Astrocyte (in vitro differentiated cells and primary cell): ENCODE data around the gene CKLF. TPM values are rescaled to one million over a fixed set of nuclear protein-coding genes. Genes with fewer than 3 reads are reported as not detected.
A peak's percentile ranks its signal among the peaks of the same experiment; 100 is the strongest.

Experiments used
- DNase-seq: peaks from one replicate; pipeline ENCODE4 v3.0.0-alpha.2; 2010; ENCODE audit warnings: low read depth
- FAIRE-seq: peaks from 2 replicates; lab custom pipeline; 2011; peaks lifted over from hg19 to GRCh38; lab: Jason Lieb, UNC
- H2AFZ ChIP-seq: 2 replicates; pipeline ENCODE4 v1.6.0; 2012; ENCODE audit warnings: low read depth, low read length, inconsistent platforms
- H3K27ac ChIP-seq: 2 replicates; pipeline ENCODE4 v1.5.1; 2011; ENCODE audit warnings: low read depth, low read length, inconsistent platforms
- H3K27me3 ChIP-seq: 2 replicates; pipeline ENCODE4 v1.6.0; 2011; ENCODE audit warnings: low read length, inconsistent platforms; ENCODE audit not compliant: insufficient read depth
- H3K36me3 ChIP-seq: 2 replicates; pipeline ENCODE4 v1.5.1; 2011; ENCODE audit warnings: low read length, inconsistent platforms; ENCODE audit not compliant: insufficient read depth
- H3K4me1 ChIP-seq: 2 replicates; pipeline ENCODE4 v1.5.1; 2011; ENCODE audit warnings: low read length, inconsistent platforms; ENCODE audit not compliant: insufficient read depth
- H3K4me2 ChIP-seq: 2 replicates; pipeline ENCODE4 v1.6.0; 2012; ENCODE audit warnings: low read length, inconsistent platforms
- H3K4me3 ChIP-seq: 2 replicates; pipeline ENCODE4 v1.5.1; 2011; ENCODE audit warnings: low read depth, mild to moderate bottlenecking, low read length, inconsistent platforms; ENCODE audit not compliant: insufficient read depth
- H3K79me2 ChIP-seq: 2 replicates; pipeline ENCODE4 v1.6.0; 2012; ENCODE audit warnings: mild to moderate bottlenecking, low read length, inconsistent platforms; ENCODE audit not compliant: insufficient read depth
- H3K9ac ChIP-seq: 2 replicates; pipeline ENCODE4 v1.6.0; 2012; ENCODE audit warnings: mild to moderate bottlenecking, low read length, inconsistent platforms
- H3K9me3 ChIP-seq: 2 replicates; pipeline ENCODE4 v1.5.1; 2012; ENCODE audit warnings: low read depth, mild to moderate bottlenecking, low read length, inconsistent platforms; ENCODE audit not compliant: insufficient read depth
- H4K20me1 ChIP-seq: 2 replicates; pipeline ENCODE4 v1.6.0; 2012; ENCODE audit warnings: low read length, inconsistent platforms; ENCODE audit not compliant: insufficient read depth
- H3K27ac Mint-ChIP-seq: one replicate; pipeline ENCODE4 v1.8.0; 2021; ENCODE audit warnings: mild to moderate bottlenecking, mixed read lengths; ENCODE audit not compliant: unreplicated experiment
- H3K27me3 Mint-ChIP-seq: one replicate; pipeline ENCODE4 v1.8.0; 2021; ENCODE audit warnings: low read depth, mixed read lengths; ENCODE audit not compliant: unreplicated experiment
- H3K36me3 Mint-ChIP-seq: one replicate; pipeline ENCODE4 v1.8.0; 2021; ENCODE audit warnings: low read depth, mixed read lengths; ENCODE audit not compliant: unreplicated experiment
- H3K4me1 Mint-ChIP-seq: one replicate; pipeline ENCODE4 v1.8.0; 2021; ENCODE audit warnings: low read depth, mixed read lengths; ENCODE audit not compliant: unreplicated experiment
- H3K4me3 Mint-ChIP-seq: one replicate; pipeline ENCODE4 v1.8.0; 2021; ENCODE audit warnings: mild to moderate bottlenecking, moderate library complexity, mixed read lengths; ENCODE audit not compliant: unreplicated experiment
- H3K9me3 Mint-ChIP-seq: one replicate; pipeline ENCODE4 v1.8.0; 2021; ENCODE audit warnings: mild to moderate bottlenecking, mixed read lengths; ENCODE audit not compliant: unreplicated experiment
- EZH2 ChIP-seq: IDR thresholded peaks from 2 replicates; pipeline ENCODE4 v1.6.1; 2012; ENCODE audit warnings: mild to moderate bottlenecking, low read length, inconsistent platforms; ENCODE audit not compliant: insufficient read depth
- total RNA-seq: library from RNA; stranded (reverse); gene quantifications from 2 replicates; pipeline ENCODE4 v1.2.1, GENCODE V29; 2021
- TF ChIP-seq, protein P1 (sequence below): IDR thresholded peaks from 2 replicates; pipeline ENCODE4 v1.5.1; 2011; ENCODE audit warnings: low read depth, mild to moderate bottlenecking, inconsistent platforms, low read length, moderate library complexity; ENCODE audit not compliant: insufficient read depth

Gene CKLF
- total RNA-seq, 1 donor from 2014 or later, result 24.5 TPM

DNA sequence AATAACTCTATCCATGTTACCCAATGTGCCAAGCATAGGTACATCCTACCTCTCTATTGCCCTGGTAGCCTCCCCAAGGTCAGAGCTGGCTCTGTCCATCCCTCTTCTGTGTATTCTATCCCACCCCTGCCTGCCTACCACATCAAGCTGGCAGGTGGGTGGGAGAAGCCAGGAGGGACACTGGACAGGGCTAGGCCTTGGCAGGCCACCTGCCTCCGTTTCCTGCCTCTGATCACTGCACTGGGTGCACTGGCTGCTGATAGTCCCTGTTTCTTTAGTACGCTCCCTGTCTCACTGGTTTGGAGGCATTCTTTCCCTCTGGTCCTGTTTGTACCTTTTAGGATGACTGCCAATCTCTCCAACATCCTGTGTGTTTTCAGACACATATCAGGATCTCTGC is 15.1 kb upstream of the CKLF start:
- TF ChIP-seq, protein P1, sequence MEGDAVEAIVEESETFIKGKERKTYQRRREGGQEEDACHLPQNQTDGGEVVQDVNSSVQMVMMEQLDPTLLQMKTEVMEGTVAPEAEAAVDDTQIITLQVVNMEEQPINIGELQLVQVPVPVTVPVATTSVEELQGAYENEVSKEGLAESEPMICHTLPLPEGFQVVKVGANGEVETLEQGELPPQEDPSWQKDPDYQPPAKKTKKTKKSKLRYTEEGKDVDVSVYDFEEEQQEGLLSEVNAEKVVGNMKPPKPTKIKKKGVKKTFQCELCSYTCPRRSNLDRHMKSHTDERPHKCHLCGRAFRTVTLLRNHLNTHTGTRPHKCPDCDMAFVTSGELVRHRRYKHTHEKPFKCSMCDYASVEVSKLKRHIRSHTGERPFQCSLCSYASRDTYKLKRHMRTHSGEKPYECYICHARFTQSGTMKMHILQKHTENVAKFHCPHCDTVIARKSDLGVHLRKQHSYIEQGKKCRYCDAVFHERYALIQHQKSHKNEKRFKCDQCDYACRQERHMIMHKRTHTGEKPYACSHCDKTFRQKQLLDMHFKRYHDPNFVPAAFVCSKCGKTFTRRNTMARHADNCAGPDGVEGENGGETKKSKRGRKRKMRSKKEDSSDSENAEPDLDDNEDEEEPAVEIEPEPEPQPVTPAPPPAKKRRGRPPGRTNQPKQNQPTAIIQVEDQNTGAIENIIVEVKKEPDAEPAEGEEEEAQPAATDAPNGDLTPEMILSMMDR, result no peak
- no peak for TF ChIP-seq EZH2
- H3K79me2 ChIP-seq, result no peaks in the 10 kb centered on the region
- H3K36me3 Mint-ChIP-seq, result peaks cover 20% of the 10 kb centered on the region
- peaks cover 5% of the 10 kb centered on the region for H3K36me3 ChIP-seq
- no peaks in the 10 kb centered on the region for H4K20me1 ChIP-seq
- DNase-seq (no peak), FAIRE-seq (no peak)
- H3K9me3 Mint-ChIP-seq, result peaks cover 3% of the 10 kb centered on the region
- no peak overlapping the region for H3K4me3 ChIP-seq
- H3K4me3 Mint-ChIP-seq, result no peak overlapping the region
- H2AFZ ChIP-seq, result no peak overlapping the region
- H3K27me3 ChIP-seq, result no peaks in the 10 kb centered on the region
- no peak overlapping the region for H3K27ac Mint-ChIP-seq
- H3K4me1 ChIP-seq, result peaks cover 5% of the 10 kb centered on the region
- H3K9ac ChIP-seq, result no peak overlapping the region
- no peaks in the 10 kb centered on the region for H3K9me3 ChIP-seq
- peaks cover 11% of the 10 kb centered on the region for H3K4me1 Mint-ChIP-seq
- H3K27me3 Mint-ChIP-seq, result peaks cover 11% of the 10 kb centered on the region
- no peak overlapping the region for H3K4me2 ChIP-seq
- no peak overlapping the region for H3K27ac ChIP-seq

DNA sequence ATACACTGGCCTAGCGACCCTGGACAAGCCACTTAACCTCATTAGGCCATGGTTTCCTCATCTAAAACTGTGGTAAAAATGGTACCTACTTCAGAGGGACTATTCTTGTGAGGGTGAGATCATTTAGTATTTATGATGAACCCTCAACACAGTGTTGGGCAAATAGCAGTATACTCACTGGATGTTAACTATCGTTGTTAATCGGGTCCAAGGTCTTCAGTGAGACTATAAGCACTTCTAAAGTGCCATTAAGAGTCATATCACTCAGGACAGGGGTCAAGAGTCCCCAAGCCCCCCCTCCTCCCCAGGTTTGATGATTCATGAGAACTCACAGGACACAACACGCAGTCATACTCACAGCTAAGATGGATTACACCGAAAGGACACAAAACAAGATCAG is 13.5 kb upstream of the CKLF start:
- H3K9me3 ChIP-seq, result no peaks in the 10 kb centered on the region
- H3K4me1 ChIP-seq, result peaks cover 5% of the 10 kb centered on the region
- H3K79me2 ChIP-seq, result no peaks in the 10 kb centered on the region
- Mint-ChIP-seq H3K9me3 (peaks cover 3% of the 10 kb centered on the region), H3K4me1 (peaks cover 11% of the 10 kb centered on the region), H3K27ac (no peak overlapping the region), H3K36me3 (peaks cover 23% of the 10 kb centered on the region), H3K4me3 (no peak overlapping the region), H3K27me3 (peaks cover 9% of the 10 kb centered on the region)
- H3K4me2 ChIP-seq, result no peak overlapping the region
- DNase-seq (no peak), FAIRE-seq (no peak)
- H4K20me1 ChIP-seq, result no peaks in the 10 kb centered on the region
- H3K36me3 ChIP-seq, result peaks cover 5% of the 10 kb centered on the region
- TF ChIP-seq, protein P1, result no peak
- no peak for TF ChIP-seq EZH2
- H2AFZ ChIP-seq, result no peak overlapping the region
- no peak overlapping the region for H3K27ac ChIP-seq
- no peak overlapping the region for H3K9ac ChIP-seq
- H3K27me3 ChIP-seq, result no peaks in the 10 kb centered on the region
- no peak overlapping the region for H3K4me3 ChIP-seq

DNA sequence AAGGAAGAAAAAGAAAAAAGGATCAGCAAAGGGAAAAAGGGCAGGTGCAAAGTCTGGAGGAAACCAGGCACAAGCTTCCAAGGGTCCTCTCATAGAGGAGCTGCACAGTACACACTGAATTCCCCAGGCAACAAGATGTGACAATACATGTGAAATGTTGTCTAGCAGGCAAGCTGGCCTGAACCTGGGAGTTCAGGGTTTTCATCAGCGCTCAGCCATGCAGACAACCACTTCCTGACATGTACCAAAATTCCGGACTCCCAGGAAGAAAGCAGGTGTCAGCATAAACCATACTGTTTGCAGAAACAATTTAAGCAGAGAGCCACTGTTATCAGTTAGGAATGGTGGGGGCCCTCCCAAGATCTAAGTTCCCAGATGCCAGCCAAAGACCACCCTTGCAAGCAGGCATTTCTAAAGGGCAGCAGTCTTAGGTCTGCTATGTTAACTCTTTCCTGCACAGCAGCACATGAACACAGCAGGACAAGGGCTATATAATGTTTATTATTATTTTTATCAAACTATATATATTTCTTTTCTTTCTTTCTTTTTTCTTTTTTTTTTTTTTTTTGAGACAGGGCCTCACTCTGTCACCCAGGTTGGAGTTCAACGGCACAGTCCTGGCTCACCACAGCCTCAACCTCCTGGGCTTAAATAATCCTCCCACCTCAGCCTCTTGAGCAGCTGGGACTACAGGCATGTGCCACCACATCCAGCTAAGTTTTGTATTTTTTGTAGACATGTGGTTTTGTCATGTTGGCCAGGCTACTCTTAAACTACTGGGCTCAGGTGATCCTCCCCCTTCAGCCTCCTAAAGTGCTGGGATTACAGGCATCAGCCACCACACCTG is 12.5 kb upstream of the CKLF start:
- no peak overlapping the region for H3K9ac ChIP-seq
- no peaks in the 10 kb centered on the region for H3K9me3 ChIP-seq
- peaks cover 19% of the 10 kb centered on the region for H3K36me3 Mint-ChIP-seq
- peaks cover 5% of the 10 kb centered on the region for H3K36me3 ChIP-seq
- peaks cover 1% of the 10 kb centered on the region for H3K9me3 Mint-ChIP-seq
- no peak overlapping the region for H2AFZ ChIP-seq
- no peaks in the 10 kb centered on the region for H4K20me1 ChIP-seq
- peaks cover 5% of the 10 kb centered on the region for H3K4me1 ChIP-seq
- no peak overlapping the region for H3K27ac ChIP-seq
- no peak overlapping the region for H3K4me3 ChIP-seq
- FAIRE-seq, result no peak
- no peaks in the 10 kb centered on the region for H3K27me3 ChIP-seq
- H3K27ac Mint-ChIP-seq, result no peak overlapping the region
- peaks cover 7% of the 10 kb centered on the region for H3K27me3 Mint-ChIP-seq
- no peak overlapping the region for H3K4me2 ChIP-seq
- no peaks in the 10 kb centered on the region for H3K79me2 ChIP-seq
- H3K4me3 Mint-ChIP-seq, result no peak overlapping the region
- no peak for TF ChIP-seq EZH2
- TF ChIP-seq, protein P1, result no peak
- peak; percentile 70 for DNase-seq
- H3K4me1 Mint-ChIP-seq, result peaks cover 11% of the 10 kb centered on the region
